HepG2 (cell line): Measurements from ENCODE around the gene TANGO6. TPM values are rescaled to one million over a fixed set of nuclear protein-coding genes. Genes with fewer than 3 reads are reported as not detected.

ENCODE experiments used
- AGO1 ChIP-seq: fragments of 200-400 bp; formaldehyde crosslinking; IDR thresholded peaks from 2 replicates; pipeline ENCODE4 v1.6.1; 2017; ENCODE audit warnings: mild to moderate bottlenecking, low read depth, low read length, moderate library complexity; ENCODE audit not compliant: poor library complexity, severe bottlenecking
- ATF2 ChIP-seq: sonication (generic); formaldehyde crosslinking; IDR thresholded peaks from 2 replicates; pipeline ENCODE4 v1.4.0; 2020; ENCODE audit warnings: missing genetic modification reagents
- CBX1 ChIP-seq: IDR thresholded peaks from one replicate; pipeline ENCODE4 v1.6.1; 2016; ENCODE audit warnings: antibody characterized with exemption, low read depth
- CEBPB ChIP-seq: IDR thresholded peaks from 2 replicates; pipeline ENCODE4 v1.6.1; 2011; ENCODE audit warnings: low read depth, low read length, improper control_type of control experiment, borderline replicate concordance
- GATAD1 ChIP-seq: IDR thresholded peaks from 2 replicates; pipeline ENCODE4 v1.6.1; 2016; ENCODE audit warnings: missing genetic modification reagents, missing compliant biosample characterization
- HNRNPH1 ChIP-seq: fragments of 200-400 bp; formaldehyde crosslinking; optimal IDR thresholded peaks from 2 replicates; pipeline ENCODE3; 2017; ENCODE audit warnings: mild to moderate bottlenecking, low read depth, low read length
- ISL2 ChIP-seq: sonication (generic); formaldehyde crosslinking; IDR thresholded peaks from 2 replicates; pipeline ENCODE4 v1.5.0; 2020; ENCODE audit warnings: missing genetic modification reagents
- KAT8 ChIP-seq: IDR thresholded peaks from 2 replicates; pipeline ENCODE4 v1.6.1; 2016; ENCODE audit warnings: missing genetic modification reagents, missing compliant biosample characterization
- MIER2 ChIP-seq: IDR thresholded peaks from 2 replicates; pipeline ENCODE4 v1.6.1; 2016; ENCODE audit warnings: missing biosample characterization, missing genetic modification reagents
- MLX ChIP-seq: IDR thresholded peaks from 2 replicates; pipeline ENCODE4 v1.6.1; 2016
- MTA1 ChIP-seq: sonication (generic); formaldehyde crosslinking; IDR thresholded peaks from 2 replicates; pipeline ENCODE4 v1.4.0; 2020; ENCODE audit warnings: missing genetic modification reagents, mild to moderate bottlenecking, borderline replicate concordance
- MYC ChIP-seq: sonication (generic); formaldehyde crosslinking; IDR thresholded peaks from 2 replicates; pipeline ENCODE4 v1.9.0; 2021; ENCODE audit warnings: missing genetic modification reagents, borderline replicate concordance
- NONO ChIP-seq, 2 experiments: fragments of 450-650 bp in 1 of 2; sonication (generic) in 1 of 2; formaldehyde crosslinking in 1 of 2; IDR thresholded peaks in 1 of 2; conservative IDR thresholded peaks in 1 of 2; 2 replicates each; pipeline versions ENCODE4 v1.6.1 to v1.8.0; 2017 to 2022; ENCODE audit warnings: mild to moderate bottlenecking in 1 of 2, missing genetic modification reagents in 1 of 2, moderate library complexity in 1 of 2
- RBFOX2 ChIP-seq: fragments of 200-400 bp; formaldehyde crosslinking; IDR thresholded peaks from 2 replicates; pipeline ENCODE4 v1.6.1; 2017; ENCODE audit warnings: low read depth, mild to moderate bottlenecking, low read length
- SMAD3 ChIP-seq: sonication (generic); formaldehyde crosslinking; IDR thresholded peaks from 2 replicates; pipeline ENCODE4 v1.4.0; 2020; ENCODE audit warnings: missing genetic modification reagents
- SOX13 ChIP-seq, 3 experiments: fragments of 450-650 bp in 1 of 3; sonication (generic) in 1 of 3; formaldehyde crosslinking in 1 of 3; IDR thresholded peaks in 2 of 3; conservative IDR thresholded peaks in 1 of 3; 2 replicates each; pipeline versions ENCODE4 v1.5.0 to v1.6.1; 2016 to 2020; ENCODE audit warnings: antibody characterized with exemption in 1 of 3, mild to moderate bottlenecking in 1 of 3, missing compliant biosample characterization in 1 of 3, missing genetic modification reagents in 1 of 3, moderate library complexity in 1 of 3
- SOX6 ChIP-seq, 2 experiments: fragments of 450-650 bp in 1 of 2; sonication (generic) in 1 of 2; formaldehyde crosslinking in 1 of 2; IDR thresholded peaks; 2 replicates each; pipeline versions ENCODE4 v1.4.0 to v1.6.1; 2017 to 2020; ENCODE audit warnings: antibody characterized with exemption in 1 of 2, mild to moderate bottlenecking in 1 of 2, missing genetic modification reagents in 1 of 2
- SP5 ChIP-seq: IDR thresholded peaks from 2 replicates; pipeline ENCODE4 v1.6.1; 2016; ENCODE audit warnings: low read depth, borderline replicate concordance
- TEAD3 ChIP-seq: optimal IDR thresholded peaks from 2 replicates; pipeline ENCODE3; 2016; ENCODE audit warnings: borderline replicate concordance
- TIGD3 ChIP-seq: sonication (generic); formaldehyde crosslinking; IDR thresholded peaks from 2 replicates; pipeline ENCODE4 v1.5.1; 2020; ENCODE audit warnings: mild to moderate bottlenecking, missing genetic modification reagents, borderline replicate concordance
- TP53 ChIP-seq: sonication (generic); formaldehyde crosslinking; conservative IDR thresholded peaks from 2 replicates; pipeline ENCODE4 v1.4.0; 2020; ENCODE audit warnings: missing genetic modification reagents
- ZC3H13 ChIP-seq: sonication (generic); formaldehyde crosslinking; IDR thresholded peaks from 2 replicates; pipeline ENCODE4 v1.8.1; 2023; ENCODE audit warnings: mild to moderate bottlenecking, missing genetic modification reagents, moderate library complexity
- ZMAT3 ChIP-seq: sonication (generic); formaldehyde crosslinking; conservative IDR thresholded peaks from 2 replicates; pipeline ENCODE4 v1.7.0; 2021; ENCODE audit warnings: missing genetic modification reagents
- ZNF30 ChIP-seq: sonication (generic); formaldehyde crosslinking; IDR thresholded peaks from 2 replicates; pipeline ENCODE4 v1.5.0; 2020; ENCODE audit warnings: mild to moderate bottlenecking, missing genetic modification reagents
- ZNF431 ChIP-seq: sonication (generic); formaldehyde crosslinking; IDR thresholded peaks from 2 replicates; pipeline ENCODE4 v1.9.0; 2022; ENCODE audit warnings: missing genetic modification reagents, low read depth, mild to moderate bottlenecking, borderline replicate concordance
- ZNF772 ChIP-seq: sonication (generic); formaldehyde crosslinking; IDR thresholded peaks from 2 replicates; pipeline ENCODE4 v1.5.0; 2020; ENCODE audit warnings: mild to moderate bottlenecking, missing genetic modification reagents
- polyA plus RNA-seq, 8 experiments: library from polyadenylated mRNA; depleted of rRNA in 3 of 8; stranded (reverse) in 7 of 8; unstranded in 1 of 8; fragments of >200 nt; fragmentation: Illumina TruSeq in 4 of 8; extraction: Trizol in 4 of 8; gene quantifications; 2 replicates each; pipeline versions ENCODE4 v1.2.1 to v1.2.3, GENCODE V29; 2011 to 2016; ENCODE audit warnings: low read depth in 4 of 8, missing spikeins in 1 of 8, mixed read lengths in 1 of 8; ENCODE audit not compliant: insufficient read depth in 1 of 8
- total RNA-seq, 5 experiments: library from RNA; depleted of rRNA; stranded (reverse); fragments of >200 nt; fragmentation: Illumina TruSeq; extraction: Trizol; gene quantifications; 2 replicates each; pipeline ENCODE4 v1.2.3, GENCODE V29; 2016; ENCODE audit warnings: low read depth in 1 of 5

Gene TANGO6
- total and polyA plus RNA-seq, 2 of the 13 experiments (the other 11 are each of a cell fraction or from before 2014, with no cell fraction given), result 7.2 to 13.3 TPM

GRCh38 chr16:69040144-69040909 is 197.0 kb downstream of the TANGO6 start (continued):
- TF ChIP-seq SOX13 (IDR thresholded peaks at IDR 0.05) (peak; percentile 79; the same call in 1 of the 2 replicates), SOX13 (CRISPR knock-in tag; conservative IDR thresholded peaks at IDR 0.05 in 1 of 2, IDR thresholded peaks at IDR 0.05 in 1 of 2) (peak in 1 of 2 experiments; percentile 68; a peak in 2 of 4 replicates), ZNF431 (CRISPR knock-in tag) (no peak), HNRNPH1 (no peak), NONO (IDR thresholded peaks at IDR 0.05) (no peak), NONO (CRISPR knock-in tag; conservative IDR thresholded peaks at IDR 0.05) (peak; percentile 59), RBFOX2 (0 out of 2 replicates have a peak, but pooled peaks have one; percentile 26), MLX (CRISPR knock-in tag) (no peak), MIER2 (CRISPR knock-in tag) (no peak), ATF2 (CRISPR knock-in tag) (peak; percentile 81; the same call in 1 of the 2 replicates), TIGD3 (CRISPR knock-in tag) (no peak), ZNF772 (no peak), GATAD1 (0 out of 2 replicates have a peak, but pooled peaks have one; percentile 21), SMAD3 (CRISPR knock-in tag) (peak; percentile 31; the same call in 1 of the 2 replicates), TEAD3 (peak; percentile 46), CBX1 (no peak), CEBPB (peak; percentile 96), AGO1 (no peak), ISL2 (CRISPR knock-in tag) (peak; percentile 53), ZMAT3 (CRISPR knock-in tag) (0 out of 2 replicates have a peak, but pooled peaks have one; percentile 75), SP5 (CRISPR knock-in tag) (peak; percentile 61; the same call in 1 of the 2 replicates), MYC (no peak; the same call in 1 of the 2 replicates), SOX6 (IDR thresholded peaks at IDR 0.05) (no peak), SOX6 (CRISPR knock-in tag; IDR thresholded peaks at IDR 0.05) (peak; percentile 80), TP53 (CRISPR knock-in tag) (no peak), ZNF30 (no peak), ZC3H13 (CRISPR knock-in tag) (no peak), MTA1 (no peak), KAT8 (peak; percentile 56)
